ENCODE results near the gene HNRNPLL.

DNA sequence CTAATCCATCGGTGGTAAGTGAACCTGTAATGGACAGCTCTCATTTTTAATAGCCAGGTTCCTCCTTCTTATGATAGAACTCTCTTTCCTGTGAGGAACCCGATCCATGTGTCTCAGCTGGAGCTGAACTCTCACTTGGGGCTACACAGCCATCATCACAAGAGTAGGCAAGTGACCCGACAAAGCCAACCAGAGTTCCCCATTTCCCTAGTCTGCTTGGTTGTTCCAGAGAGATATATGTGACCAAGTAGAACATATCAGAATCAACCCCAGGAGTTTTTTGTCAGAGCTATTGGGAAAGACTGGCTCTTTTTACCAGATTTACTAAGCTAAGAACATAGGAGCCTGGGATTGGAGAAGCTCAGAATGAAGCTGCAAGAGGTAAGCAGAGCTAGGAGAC, 14.6 kb upstream of the HNRNPLL start:
- TF ChIP-seq, protein P1, sequence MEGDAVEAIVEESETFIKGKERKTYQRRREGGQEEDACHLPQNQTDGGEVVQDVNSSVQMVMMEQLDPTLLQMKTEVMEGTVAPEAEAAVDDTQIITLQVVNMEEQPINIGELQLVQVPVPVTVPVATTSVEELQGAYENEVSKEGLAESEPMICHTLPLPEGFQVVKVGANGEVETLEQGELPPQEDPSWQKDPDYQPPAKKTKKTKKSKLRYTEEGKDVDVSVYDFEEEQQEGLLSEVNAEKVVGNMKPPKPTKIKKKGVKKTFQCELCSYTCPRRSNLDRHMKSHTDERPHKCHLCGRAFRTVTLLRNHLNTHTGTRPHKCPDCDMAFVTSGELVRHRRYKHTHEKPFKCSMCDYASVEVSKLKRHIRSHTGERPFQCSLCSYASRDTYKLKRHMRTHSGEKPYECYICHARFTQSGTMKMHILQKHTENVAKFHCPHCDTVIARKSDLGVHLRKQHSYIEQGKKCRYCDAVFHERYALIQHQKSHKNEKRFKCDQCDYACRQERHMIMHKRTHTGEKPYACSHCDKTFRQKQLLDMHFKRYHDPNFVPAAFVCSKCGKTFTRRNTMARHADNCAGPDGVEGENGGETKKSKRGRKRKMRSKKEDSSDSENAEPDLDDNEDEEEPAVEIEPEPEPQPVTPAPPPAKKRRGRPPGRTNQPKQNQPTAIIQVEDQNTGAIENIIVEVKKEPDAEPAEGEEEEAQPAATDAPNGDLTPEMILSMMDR (IDR thresholded peaks at IDR 0.05 in 4 of 5, conservative IDR thresholded peaks at IDR 0.05 in 1 of 5), result no peak
- no peak for TF ChIP-seq POLR2A (IDR thresholded peaks at IDR 0.05)
